Fibroblast of mammary gland (primary cell): Measurements from ENCODE around the gene DRGX.

Source experiments
- DNase-seq: peaks from one replicate; pipeline ENCODE4 v3.0.0-alpha.2; 2010; ENCODE audit warnings: low read depth
- H3K4me3 ChIP-seq: 2 replicates; pipeline ENCODE4 v1.5.1; 2011; ENCODE audit warnings: low read depth, mild to moderate bottlenecking, low read length, moderate library complexity; ENCODE audit not compliant: control insufficient read depth
- TF ChIP-seq, protein P1 (sequence below): conservative IDR thresholded peaks from 2 replicates; pipeline ENCODE4 v1.5.1; 2011; ENCODE audit warnings: low read depth, low read length, inconsistent platforms; ENCODE audit not compliant: control insufficient read depth, insufficient read depth

Gene DRGX

DNA sequence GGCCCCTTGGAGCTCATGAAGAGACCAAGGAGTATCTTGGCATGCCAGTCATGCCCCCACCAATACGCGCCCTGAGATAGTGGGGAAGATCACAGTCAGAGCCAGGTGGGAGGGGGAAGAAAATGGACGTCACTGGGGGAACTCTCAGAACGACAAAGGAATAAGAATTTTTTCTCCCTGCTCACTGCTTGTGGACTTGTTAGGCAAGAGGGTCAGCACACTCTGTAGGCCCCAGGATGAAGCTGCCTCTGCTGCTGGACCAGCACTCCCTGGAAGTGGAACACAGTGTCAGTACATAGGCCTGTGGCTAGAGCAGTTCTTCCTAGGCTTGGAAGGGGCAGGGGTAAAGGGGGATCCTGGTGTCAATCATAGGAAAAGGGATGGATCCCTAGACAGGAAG lies 46.5 kb downstream of the DRGX start:
- TF ChIP-seq, protein P1, sequence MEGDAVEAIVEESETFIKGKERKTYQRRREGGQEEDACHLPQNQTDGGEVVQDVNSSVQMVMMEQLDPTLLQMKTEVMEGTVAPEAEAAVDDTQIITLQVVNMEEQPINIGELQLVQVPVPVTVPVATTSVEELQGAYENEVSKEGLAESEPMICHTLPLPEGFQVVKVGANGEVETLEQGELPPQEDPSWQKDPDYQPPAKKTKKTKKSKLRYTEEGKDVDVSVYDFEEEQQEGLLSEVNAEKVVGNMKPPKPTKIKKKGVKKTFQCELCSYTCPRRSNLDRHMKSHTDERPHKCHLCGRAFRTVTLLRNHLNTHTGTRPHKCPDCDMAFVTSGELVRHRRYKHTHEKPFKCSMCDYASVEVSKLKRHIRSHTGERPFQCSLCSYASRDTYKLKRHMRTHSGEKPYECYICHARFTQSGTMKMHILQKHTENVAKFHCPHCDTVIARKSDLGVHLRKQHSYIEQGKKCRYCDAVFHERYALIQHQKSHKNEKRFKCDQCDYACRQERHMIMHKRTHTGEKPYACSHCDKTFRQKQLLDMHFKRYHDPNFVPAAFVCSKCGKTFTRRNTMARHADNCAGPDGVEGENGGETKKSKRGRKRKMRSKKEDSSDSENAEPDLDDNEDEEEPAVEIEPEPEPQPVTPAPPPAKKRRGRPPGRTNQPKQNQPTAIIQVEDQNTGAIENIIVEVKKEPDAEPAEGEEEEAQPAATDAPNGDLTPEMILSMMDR: no peak
- H3K4me3 ChIP-seq: no peak overlapping the region
- DNase-seq: no peak

DNA sequence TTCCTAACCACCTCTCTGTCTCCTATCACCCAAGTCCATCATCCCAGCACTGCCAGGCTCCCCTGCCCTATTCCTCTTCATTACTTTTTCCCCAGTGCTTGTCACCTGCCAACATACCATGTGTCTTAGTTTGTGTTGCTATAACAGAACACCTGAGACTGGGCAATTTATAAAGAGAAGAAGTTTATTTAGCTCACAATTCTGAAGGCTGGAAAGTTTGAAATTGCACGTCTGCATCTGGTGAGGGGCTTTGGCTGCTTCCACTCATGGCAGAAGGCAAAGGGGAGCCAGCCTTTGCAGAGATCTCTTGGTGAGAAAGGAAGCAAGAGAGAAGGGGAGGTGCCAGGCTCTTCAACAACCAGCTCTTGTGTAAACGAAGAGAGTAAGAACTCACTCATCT lies 47.3 kb downstream of the DRGX start:
- TF ChIP-seq, protein P1: no peak

DNA sequence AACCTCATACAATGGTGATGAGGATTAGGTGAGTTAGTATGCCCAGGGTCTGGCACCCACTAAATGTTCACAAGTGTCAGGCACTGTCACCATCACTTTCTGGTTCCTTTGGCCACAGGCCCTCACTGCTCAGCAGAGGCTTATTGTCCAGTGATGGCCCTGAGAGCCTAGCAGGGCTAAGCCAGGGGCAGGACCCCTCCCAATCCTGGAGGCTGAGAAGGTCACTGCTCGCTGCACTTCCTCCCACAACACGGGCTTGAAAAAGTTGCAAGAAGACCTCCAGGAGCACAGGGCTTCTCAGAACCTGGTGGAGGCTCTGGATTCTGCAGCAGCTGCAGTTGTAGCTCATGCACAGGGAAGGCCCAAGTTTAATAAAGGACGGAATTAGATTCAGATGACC lies 48.1 kb downstream of the DRGX start:
- no peak for DNase-seq
- TF ChIP-seq, protein P1: no peak
- no peak overlapping the region for H3K4me3 ChIP-seq

More for the DNA sequence above, 47.3 kb downstream of the DRGX start:
- DNase-seq: no peak
- H3K4me3 ChIP-seq: no peak overlapping the region

DNA sequence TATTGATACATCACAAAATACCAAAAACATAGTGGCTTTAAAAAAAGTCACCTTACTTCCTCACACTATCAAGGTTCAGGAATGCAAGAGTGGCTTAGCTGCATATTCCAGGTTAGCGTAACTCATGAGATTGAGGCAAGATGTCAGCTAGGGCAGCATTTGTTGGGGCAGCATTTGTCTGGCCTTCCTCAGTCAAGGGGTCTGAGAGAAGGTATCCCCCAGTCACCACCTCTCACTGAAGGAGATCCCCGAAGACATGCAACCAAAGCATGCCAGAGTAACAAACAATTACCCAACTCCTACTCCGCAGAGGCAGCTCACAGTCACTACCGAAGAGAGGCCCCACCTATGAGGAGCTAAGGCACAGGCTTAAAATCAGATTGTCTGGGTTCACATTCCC lies 48.5 kb downstream of the DRGX start:
- DNase-seq: no peak
- H3K4me3 ChIP-seq: no peak overlapping the region
- TF ChIP-seq, protein P1: no peak

DNA sequence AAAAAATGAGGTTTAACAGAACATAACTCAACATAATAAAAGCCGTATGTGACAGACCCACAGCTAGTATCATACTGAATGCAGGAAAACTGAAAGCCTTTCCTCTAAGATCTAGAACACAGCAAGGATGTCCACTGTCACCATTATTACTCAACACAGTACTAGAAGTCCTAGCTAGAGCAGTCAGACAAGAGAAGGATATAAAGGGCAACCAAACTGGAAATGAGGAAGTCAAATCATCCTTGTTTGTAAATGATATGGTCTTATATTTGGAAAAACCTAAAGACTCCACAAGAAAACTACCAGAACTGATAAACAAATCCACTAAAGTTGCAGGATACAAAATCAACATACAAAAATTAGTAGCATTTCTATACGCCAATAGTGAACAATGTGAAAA lies 51.0 kb downstream of the DRGX start:
- H3K4me3 ChIP-seq: no peak overlapping the region
- TF ChIP-seq, protein P1: no peak
- no peak for DNase-seq

DNA sequence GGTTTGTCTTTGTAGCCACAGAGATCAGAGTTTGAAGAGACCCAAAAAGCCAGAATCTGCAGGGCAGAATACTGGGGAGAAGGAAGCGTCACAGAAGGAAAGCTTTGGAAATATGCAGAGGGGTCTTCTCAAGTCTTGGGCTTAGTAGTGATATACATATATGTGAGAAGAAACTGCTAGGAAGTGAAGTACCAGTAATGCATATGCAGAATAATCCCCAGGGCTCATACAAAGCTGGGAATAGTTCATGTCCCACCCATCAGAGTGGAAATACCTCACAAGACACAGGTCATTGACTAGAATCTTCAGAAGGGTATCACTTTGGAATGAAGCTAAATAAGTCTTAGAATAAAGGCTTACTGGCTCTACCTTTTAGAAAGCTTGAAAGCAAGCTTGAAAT lies 57.3 kb downstream of the DRGX start:
- TF ChIP-seq, protein P1: no peak
- no peak overlapping the region for H3K4me3 ChIP-seq
- no peak for DNase-seq

DNA sequence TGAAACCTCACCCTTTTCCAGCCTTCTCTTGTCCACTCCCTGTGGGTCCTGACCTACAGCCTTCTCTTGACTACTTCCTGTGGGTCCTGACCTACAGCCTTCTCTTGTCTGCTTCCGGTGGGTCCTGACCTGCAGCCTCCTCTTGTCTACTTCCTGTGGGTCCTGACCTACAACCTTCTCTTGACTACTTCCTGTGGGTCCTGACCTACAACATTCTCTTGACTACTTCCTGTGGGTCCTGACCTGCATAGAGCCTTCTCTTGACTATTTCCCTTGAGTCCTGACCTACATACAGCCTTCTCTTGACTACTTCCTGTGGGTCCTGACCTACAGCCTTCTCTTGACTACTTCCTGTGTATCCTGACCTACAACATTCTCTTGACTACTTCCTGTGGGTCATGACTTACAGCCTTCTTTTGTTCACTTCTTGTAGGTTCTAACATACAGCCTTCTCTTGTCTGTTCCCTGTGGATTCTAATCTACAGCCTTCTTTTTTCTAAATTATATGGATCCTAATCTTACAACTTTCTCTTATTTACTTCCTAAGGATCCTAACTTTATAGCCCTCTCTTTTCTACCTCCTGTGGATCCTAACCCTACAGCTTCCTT lies 60.4 kb downstream of the DRGX start:
- no peak for DNase-seq
- no peak overlapping the region for H3K4me3 ChIP-seq
- TF ChIP-seq, protein P1: no peak
